ENCODE data around the gene SPATS2.

DNA sequence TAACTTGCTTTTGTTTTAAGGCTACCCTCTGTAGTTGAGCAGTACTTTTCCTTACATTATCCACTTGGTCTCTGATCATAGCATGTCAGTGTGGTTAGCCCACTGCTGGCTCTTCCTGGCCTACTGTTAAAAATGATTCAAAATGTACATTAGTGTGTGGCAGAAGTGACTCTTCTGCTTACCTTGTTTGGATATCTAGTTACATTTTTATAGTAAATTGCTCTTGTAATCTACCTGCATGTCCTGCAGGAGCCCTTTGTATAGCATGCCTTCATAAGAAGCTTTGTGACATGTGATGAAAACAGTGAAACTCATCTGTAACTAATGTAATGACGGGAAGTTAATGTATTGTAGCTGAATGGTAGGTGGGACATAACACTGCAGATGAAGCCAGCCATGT, 8.1 kb downstream of the SPATS2 start:
- TF ChIP-seq, protein P1, sequence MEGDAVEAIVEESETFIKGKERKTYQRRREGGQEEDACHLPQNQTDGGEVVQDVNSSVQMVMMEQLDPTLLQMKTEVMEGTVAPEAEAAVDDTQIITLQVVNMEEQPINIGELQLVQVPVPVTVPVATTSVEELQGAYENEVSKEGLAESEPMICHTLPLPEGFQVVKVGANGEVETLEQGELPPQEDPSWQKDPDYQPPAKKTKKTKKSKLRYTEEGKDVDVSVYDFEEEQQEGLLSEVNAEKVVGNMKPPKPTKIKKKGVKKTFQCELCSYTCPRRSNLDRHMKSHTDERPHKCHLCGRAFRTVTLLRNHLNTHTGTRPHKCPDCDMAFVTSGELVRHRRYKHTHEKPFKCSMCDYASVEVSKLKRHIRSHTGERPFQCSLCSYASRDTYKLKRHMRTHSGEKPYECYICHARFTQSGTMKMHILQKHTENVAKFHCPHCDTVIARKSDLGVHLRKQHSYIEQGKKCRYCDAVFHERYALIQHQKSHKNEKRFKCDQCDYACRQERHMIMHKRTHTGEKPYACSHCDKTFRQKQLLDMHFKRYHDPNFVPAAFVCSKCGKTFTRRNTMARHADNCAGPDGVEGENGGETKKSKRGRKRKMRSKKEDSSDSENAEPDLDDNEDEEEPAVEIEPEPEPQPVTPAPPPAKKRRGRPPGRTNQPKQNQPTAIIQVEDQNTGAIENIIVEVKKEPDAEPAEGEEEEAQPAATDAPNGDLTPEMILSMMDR (IDR thresholded peaks at IDR 0.05; ENCODE audit: insufficient read depth, low read length, poor library complexity, severe bottlenecking): no peak
- TF ChIP-seq EZH2phosphoT487 (conservative IDR thresholded peaks at IDR 0.05; ENCODE audit: low read length): no peak

All from SU-DHL-6 (cell line).